ENCODE data around the gene NRGN.

DNA sequence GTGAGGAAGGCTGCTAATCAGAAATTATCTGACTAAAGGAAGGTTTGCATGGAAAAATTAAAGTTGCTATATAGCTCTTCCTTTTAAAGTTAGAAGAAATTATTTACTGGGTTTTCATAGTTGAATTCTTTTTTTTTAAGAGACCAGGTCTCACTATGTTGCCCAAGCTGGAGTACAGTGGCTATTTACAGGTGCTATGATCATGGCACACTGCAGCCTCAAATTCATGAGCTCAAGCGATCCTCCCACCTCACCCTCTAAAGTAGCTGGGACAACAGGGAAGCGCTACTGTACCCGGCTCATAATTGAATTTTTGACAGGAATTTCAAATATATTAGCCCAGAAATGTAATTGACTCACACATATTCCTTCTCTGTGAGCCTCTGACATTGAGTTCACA is 56.6 kb downstream of the NRGN start:
- TF ChIP-seq, protein P1, sequence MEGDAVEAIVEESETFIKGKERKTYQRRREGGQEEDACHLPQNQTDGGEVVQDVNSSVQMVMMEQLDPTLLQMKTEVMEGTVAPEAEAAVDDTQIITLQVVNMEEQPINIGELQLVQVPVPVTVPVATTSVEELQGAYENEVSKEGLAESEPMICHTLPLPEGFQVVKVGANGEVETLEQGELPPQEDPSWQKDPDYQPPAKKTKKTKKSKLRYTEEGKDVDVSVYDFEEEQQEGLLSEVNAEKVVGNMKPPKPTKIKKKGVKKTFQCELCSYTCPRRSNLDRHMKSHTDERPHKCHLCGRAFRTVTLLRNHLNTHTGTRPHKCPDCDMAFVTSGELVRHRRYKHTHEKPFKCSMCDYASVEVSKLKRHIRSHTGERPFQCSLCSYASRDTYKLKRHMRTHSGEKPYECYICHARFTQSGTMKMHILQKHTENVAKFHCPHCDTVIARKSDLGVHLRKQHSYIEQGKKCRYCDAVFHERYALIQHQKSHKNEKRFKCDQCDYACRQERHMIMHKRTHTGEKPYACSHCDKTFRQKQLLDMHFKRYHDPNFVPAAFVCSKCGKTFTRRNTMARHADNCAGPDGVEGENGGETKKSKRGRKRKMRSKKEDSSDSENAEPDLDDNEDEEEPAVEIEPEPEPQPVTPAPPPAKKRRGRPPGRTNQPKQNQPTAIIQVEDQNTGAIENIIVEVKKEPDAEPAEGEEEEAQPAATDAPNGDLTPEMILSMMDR (IDR thresholded peaks at IDR 0.05), result no peak
- TF ChIP-seq POLR2A (IDR thresholded peaks at IDR 0.05), result no peak
